OCI-LY7 (cell line): Measurements from ENCODE around the gene NDC1.

Source experiments
- EZH2phosphoT487 ChIP-seq: fragments of 200-600 bp; sonication (generic); IDR thresholded peaks from 2 replicates; pipeline ENCODE4 v1.6.1; 2018; ENCODE audit warnings: low read depth, borderline replicate concordance, mild to moderate bottlenecking, mixed run types, antibody characterized with exemption, low read length, moderate library complexity, mixed read lengths
- TF ChIP-seq, protein P1 (sequence below): fragments of 200-600 bp; sonication (generic); conservative IDR thresholded peaks from 2 replicates; pipeline ENCODE4 v1.5.1; 2014; ENCODE audit warnings: mild to moderate bottlenecking, antibody characterized with exemption, low read length, moderate library complexity, mixed read lengths

DNA sequence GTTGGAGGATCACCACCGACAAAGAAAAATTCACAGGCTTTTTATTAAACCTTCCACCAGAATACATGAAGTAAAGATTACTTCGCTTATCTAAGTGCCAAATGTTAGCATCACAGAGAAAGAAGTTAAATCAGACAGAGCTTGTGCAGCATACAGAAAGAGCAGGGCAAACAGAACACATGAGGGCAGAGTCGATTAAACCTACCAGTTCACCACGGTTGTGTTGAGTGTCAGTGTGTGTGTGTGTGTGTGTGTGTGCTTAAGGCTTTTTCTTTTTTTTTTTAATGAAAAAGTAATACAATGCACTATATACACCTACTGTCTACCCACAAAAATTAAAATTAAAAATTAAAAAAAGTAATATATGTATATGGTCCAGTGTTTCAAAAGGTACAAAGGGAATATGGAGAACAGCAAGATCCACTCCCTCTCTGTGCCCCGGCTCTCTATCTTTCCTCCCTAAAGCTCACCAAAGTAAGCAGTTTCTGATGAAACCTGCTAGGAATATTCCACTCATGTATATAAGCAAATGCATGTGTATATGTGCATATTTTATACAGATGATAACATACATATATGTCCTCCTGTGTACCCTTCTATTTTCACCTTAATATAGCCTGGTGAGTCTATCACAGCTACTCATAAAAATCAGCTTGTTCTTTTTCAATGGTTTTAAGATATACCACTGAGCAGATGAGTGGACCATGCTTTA is 33.8 kb upstream of the NDC1 start:
- TF ChIP-seq, protein P1, sequence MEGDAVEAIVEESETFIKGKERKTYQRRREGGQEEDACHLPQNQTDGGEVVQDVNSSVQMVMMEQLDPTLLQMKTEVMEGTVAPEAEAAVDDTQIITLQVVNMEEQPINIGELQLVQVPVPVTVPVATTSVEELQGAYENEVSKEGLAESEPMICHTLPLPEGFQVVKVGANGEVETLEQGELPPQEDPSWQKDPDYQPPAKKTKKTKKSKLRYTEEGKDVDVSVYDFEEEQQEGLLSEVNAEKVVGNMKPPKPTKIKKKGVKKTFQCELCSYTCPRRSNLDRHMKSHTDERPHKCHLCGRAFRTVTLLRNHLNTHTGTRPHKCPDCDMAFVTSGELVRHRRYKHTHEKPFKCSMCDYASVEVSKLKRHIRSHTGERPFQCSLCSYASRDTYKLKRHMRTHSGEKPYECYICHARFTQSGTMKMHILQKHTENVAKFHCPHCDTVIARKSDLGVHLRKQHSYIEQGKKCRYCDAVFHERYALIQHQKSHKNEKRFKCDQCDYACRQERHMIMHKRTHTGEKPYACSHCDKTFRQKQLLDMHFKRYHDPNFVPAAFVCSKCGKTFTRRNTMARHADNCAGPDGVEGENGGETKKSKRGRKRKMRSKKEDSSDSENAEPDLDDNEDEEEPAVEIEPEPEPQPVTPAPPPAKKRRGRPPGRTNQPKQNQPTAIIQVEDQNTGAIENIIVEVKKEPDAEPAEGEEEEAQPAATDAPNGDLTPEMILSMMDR, result no peak
- TF ChIP-seq EZH2phosphoT487, result no peak
